ENCODE data around the gene FNIP2. TPM values are rescaled to one million over a fixed set of nuclear protein-coding genes. Genes with fewer than 3 reads are reported as not detected.

The FNIP2 gene
- total RNA-seq, 1 experiment from 2014 or later: 35.3 TPM

DNA sequence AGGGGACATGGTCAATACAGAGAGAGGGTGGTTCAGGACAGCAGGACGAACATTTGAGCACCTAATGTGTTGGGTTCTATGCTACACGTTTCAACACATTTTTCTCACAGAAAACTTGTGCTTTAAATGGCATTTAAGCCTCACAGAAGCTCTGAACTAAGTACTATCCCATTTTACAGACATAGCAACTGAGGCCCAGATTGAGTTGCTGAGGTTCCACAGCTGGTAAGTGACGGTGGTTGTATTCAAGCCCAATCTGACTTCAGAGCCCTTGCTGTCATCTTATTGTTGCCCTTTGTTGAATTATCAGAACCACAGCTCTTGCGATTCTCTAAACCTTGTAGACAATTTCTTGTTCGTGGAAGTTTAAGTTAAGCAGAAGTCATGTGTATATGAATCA is 116.7 kb downstream of the FNIP2 start:
- CTCF ChIA-PET: no interaction called here

DNA sequence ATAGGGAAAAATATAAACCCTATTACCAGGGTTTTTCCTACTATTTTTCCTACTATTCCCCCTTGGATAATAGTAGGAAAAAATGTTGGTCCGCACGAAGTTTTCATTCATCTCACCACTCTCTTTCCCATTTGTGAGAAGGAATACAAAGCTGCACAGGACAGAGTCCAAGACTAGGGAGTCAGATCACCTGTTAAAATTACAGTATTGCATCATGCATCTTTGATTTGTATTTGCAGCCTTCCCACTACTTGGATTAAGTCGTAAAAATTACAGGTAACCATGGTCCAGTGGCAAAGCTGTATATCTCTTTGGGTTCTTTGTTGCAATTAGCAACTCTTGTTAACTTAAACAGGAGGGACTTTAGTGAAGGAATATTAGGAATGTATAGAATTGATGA is 121.5 kb downstream of the FNIP2 start:
- no peak for DNase-seq
- TF ChIP-seq, protein P1, sequence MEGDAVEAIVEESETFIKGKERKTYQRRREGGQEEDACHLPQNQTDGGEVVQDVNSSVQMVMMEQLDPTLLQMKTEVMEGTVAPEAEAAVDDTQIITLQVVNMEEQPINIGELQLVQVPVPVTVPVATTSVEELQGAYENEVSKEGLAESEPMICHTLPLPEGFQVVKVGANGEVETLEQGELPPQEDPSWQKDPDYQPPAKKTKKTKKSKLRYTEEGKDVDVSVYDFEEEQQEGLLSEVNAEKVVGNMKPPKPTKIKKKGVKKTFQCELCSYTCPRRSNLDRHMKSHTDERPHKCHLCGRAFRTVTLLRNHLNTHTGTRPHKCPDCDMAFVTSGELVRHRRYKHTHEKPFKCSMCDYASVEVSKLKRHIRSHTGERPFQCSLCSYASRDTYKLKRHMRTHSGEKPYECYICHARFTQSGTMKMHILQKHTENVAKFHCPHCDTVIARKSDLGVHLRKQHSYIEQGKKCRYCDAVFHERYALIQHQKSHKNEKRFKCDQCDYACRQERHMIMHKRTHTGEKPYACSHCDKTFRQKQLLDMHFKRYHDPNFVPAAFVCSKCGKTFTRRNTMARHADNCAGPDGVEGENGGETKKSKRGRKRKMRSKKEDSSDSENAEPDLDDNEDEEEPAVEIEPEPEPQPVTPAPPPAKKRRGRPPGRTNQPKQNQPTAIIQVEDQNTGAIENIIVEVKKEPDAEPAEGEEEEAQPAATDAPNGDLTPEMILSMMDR (IDR thresholded peaks at IDR 0.05; ENCODE audit: unreplicated experiment): no peak
- Mint-ChIP-seq H3K4me3 (ENCODE audit: low read depth, unreplicated experiment) (no peak overlapping the region), H3K27ac (ENCODE audit: unreplicated experiment) (no peak overlapping the region), H3K4me1 (ENCODE audit: low read depth, unreplicated experiment) (no peaks in the 10 kb centered on the region), H3K9me3 (ENCODE audit: low read depth, unreplicated experiment) (no peaks in the 10 kb centered on the region), H3K27me3 (ENCODE audit: unreplicated experiment) (no peaks in the 10 kb centered on the region), H3K36me3 (ENCODE audit: insufficient read depth, unreplicated experiment) (peaks cover 16% of the 10 kb centered on the region)
- BruUV-seq (replicated peaks): no TSS peak
- CTCF ChIA-PET: interaction anchor here (0.6 kb wide), 1 partner anchor 558 kb away, joined by 3 read pairs; no protein-coding TSS in a partner anchor
- intact Hi-C loops (cut with micrococcal nuclease; ENCODE audit: unreplicated experiment): no loop called here

More for the DNA sequence above, 116.7 kb downstream of the FNIP2 start:
- intact Hi-C loops (cut with micrococcal nuclease; ENCODE audit: unreplicated experiment): no loop called here
- no peak for DNase-seq
- no TSS peak for BruUV-seq (replicated peaks)
- Mint-ChIP-seq H3K4me3 (ENCODE audit: low read depth, unreplicated experiment) (no peak overlapping the region), H3K27me3 (ENCODE audit: unreplicated experiment) (no peaks in the 10 kb centered on the region), H3K9me3 (ENCODE audit: low read depth, unreplicated experiment) (no peaks in the 10 kb centered on the region), H3K36me3 (ENCODE audit: insufficient read depth, unreplicated experiment) (peaks cover 15% of the 10 kb centered on the region), H3K27ac (ENCODE audit: unreplicated experiment) (no peak overlapping the region), H3K4me1 (ENCODE audit: low read depth, unreplicated experiment) (no peaks in the 10 kb centered on the region)
- TF ChIP-seq, protein P1 (IDR thresholded peaks at IDR 0.05; ENCODE audit: unreplicated experiment): no peak

DNA sequence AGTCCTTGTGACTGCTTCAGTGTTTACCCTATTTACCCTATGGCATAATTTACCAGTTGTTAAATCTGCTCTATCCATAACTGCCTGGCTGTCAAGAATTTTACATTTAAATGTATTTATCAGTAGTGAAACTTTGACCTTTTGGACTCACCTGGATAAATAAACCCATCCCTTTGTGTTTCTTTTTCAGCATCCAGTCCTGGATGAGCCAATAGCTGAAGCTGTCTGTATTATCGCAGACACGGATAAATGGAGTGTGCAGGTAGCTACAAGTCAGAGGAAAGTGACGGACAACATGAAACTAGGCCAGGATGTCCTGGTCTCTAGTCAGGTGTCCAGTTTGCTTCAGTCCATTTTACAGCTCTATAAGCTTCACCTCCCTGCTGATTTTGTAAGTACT is 122.4 kb downstream of the FNIP2 start:
- no peak for DNase-seq
- H3K36me3 Mint-ChIP-seq (ENCODE audit: insufficient read depth, unreplicated experiment): peaks cover 14% of the 10 kb centered on the region
- no TSS peak for BruUV-seq (replicated peaks)
- H3K9me3 Mint-ChIP-seq (ENCODE audit: low read depth, unreplicated experiment): no peaks in the 10 kb centered on the region
- H3K27ac Mint-ChIP-seq (ENCODE audit: unreplicated experiment): no peak overlapping the region
- intact Hi-C loops (cut with micrococcal nuclease; ENCODE audit: unreplicated experiment): no loop called here
- TF ChIP-seq, protein P1 (IDR thresholded peaks at IDR 0.05; ENCODE audit: unreplicated experiment): no peak
- CTCF ChIA-PET: interaction anchor here (0.6 kb wide), 1 partner anchor 72 kb away, joined by 8 read pairs; no protein-coding TSS in a partner anchor
- no peaks in the 10 kb centered on the region for H3K4me1 Mint-ChIP-seq (ENCODE audit: low read depth, unreplicated experiment)
- H3K4me3 Mint-ChIP-seq (ENCODE audit: low read depth, unreplicated experiment): no peak overlapping the region
- H3K27me3 Mint-ChIP-seq (ENCODE audit: unreplicated experiment): no peaks in the 10 kb centered on the region

DNA sequence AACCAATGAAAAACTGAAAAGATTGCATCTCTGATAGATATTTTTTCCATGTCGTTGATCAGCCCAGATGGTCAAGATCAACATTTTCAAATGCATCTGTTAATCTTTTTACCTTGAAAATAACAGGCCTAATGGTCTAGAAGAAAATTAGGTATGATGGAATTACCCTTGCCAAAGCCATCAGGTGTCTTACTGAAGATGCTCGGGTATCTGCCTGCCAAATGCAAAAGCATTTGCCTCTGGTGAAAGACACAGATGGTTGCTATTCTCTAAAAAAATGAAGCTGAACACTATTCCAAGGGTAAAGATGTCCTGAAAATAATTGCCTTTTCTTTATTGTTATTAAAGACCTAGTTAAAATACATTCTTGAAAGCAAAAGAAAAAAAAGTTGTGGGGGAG is 126.0 kb downstream of the FNIP2 start:
- intact Hi-C loops (cut with micrococcal nuclease; ENCODE audit: unreplicated experiment): no loop called here
- Mint-ChIP-seq H3K27ac (ENCODE audit: unreplicated experiment) (no peak overlapping the region), H3K27me3 (ENCODE audit: unreplicated experiment) (no peaks in the 10 kb centered on the region), H3K4me1 (ENCODE audit: low read depth, unreplicated experiment) (no peaks in the 10 kb centered on the region), H3K4me3 (ENCODE audit: low read depth, unreplicated experiment) (no peak overlapping the region), H3K9me3 (ENCODE audit: low read depth, unreplicated experiment) (no peaks in the 10 kb centered on the region), H3K36me3 (ENCODE audit: insufficient read depth, unreplicated experiment) (peaks cover 5% of the 10 kb centered on the region)
- CTCF ChIA-PET: no interaction called here
- no peak for DNase-seq
- TF ChIP-seq, protein P1 (IDR thresholded peaks at IDR 0.05; ENCODE audit: unreplicated experiment): no peak
- BruUV-seq (replicated peaks): no TSS peak

All from Calu3 (cell line).